ENCODE data around the gene RBM25. TPM values are rescaled to one million over a fixed set of nuclear protein-coding genes. Genes with fewer than 3 reads are reported as not detected.

RBM25 gene
- polyA plus RNA-seq, 1 donor from 2014 or later, result 61.3 TPM

DNA sequence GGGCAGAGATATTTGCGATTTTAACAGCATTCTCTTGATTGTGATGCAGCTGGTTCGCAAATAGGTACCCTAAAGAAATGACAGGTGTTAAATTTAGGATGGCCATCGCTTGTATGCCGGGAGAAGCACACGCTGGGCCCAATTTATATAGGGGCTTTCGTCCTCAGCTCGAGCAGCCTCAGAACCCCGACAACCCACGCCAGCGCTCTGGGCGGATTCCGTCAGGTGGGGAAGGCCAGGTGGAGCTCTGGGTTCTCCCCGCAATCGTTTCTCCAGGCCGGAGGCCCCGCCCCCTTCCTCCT, 77.7 kb downstream of the RBM25 start:
- H3K4me1 Mint-ChIP-seq, result peaks cover 19 to 22% (median 21%) of the 10 kb centered on the region in 3 donors
- no peaks in the 10 kb centered on the region for H3K27me3 Mint-ChIP-seq
- peaks cover 1% of the 10 kb centered on the region for H3K36me3 Mint-ChIP-seq
- H3K4me3 Mint-ChIP-seq, result peak overlapping the region; percentile 93 to 99 (median 96)
- peaks cover 4 to 8% (median 6%) of the 10 kb centered on the region in 3 donors for H3K9me3 Mint-ChIP-seq
- peak overlapping the region; percentile 95 to 99 (median 98) for H3K27ac Mint-ChIP-seq

DNA sequence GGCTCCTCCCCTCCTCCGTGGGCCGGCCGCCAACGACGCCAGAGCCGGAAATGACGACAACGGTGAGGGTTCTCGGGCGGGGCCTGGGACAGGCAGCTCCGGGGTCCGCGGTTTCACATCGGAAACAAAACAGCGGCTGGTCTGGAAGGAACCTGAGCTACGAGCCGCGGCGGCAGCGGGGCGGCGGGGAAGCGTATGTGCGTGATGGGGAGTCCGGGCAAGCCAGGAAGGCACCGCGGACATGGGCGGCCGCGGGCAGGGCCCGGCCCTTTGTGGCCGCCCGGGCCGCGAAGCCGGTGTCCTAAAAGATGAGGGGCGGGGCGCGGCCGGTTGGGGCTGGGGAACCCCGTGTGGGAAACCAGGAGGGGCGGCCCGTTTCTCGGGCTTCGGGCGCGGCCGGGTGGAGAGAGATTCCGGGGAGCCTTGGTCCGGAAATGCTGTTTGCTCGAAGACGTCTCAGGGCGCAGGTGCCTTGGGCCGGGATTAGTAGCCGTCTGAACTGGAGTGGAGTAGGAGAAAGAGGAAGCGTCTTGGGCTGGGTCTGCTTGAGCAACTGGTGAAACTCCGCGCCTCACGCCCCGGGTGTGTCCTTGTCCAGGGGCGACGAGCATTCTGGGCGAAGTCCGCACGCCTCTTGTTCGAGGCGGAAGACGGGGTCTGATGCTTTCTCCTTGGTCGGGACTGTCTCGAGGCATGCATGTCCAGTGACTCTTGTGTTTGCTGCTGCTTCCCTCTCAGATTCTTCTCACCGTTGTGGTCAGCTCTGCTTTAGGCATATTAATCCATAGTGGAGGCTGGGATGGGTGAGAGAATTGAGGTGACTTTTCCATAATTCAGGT, 78.3 kb downstream of the RBM25 start, which contains the start of gene PSEN1:
TSS of gene PSEN1 (plus strand) at position 121 of the 839 bp plus-strand sequence. CDS start 11,513 bp downstream, outside the sequence.
- Mint-ChIP-seq H3K27me3 (no peaks in the 10 kb centered on the region), H3K9me3 (peaks cover 4 to 8% (median 6%) of the 10 kb centered on the region in 3 donors), H3K36me3 (peaks cover 1% of the 10 kb centered on the region), H3K4me1 (peaks cover 19 to 24% (median 22%) of the 10 kb centered on the region in 3 donors), H3K27ac (peak within 1 kb of the TSS; percentile 95 to 99 (median 98)), H3K4me3 (peak within 1 kb of the TSS; percentile 93 to 99 (median 96))

DNA sequence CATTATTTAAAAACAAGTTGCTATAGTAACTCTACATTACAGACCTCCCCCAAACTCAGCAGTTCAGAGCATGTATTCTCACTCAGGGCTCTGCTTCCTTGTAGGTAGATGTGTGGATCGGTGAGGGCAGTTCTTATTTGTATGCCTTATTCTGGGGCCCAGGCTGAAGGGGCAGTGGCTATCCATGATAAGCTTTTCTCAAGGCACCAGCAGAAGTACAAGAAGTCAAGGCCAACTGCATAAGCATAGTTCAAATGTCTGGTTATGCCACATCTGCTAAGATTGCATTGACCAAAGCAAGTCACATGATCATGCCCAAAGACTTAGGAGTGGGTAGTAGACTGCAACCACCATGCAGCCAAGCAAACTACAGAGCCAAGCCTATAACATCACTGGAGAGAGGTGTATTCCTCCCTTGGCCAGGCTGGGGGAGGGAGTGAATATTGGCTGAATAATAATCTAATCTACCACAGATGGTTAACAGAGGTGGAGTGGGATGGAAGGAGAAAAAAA, 82.5 kb downstream of the RBM25 start:
- no peaks in the 10 kb centered on the region for H3K27me3 Mint-ChIP-seq
- H3K9me3 Mint-ChIP-seq, result no peaks in the 10 kb centered on the region
- H3K4me3 Mint-ChIP-seq, result peak overlapping the region in 1 of 4 donors; percentile 58
- peaks cover 31 to 39% (median 32%) of the 10 kb centered on the region in 3 donors for H3K4me1 Mint-ChIP-seq
- peaks cover 1% of the 10 kb centered on the region for H3K36me3 Mint-ChIP-seq
- H3K27ac Mint-ChIP-seq, result peak overlapping the region in 2 of 3 donors; percentile 35 to 36

DNA sequence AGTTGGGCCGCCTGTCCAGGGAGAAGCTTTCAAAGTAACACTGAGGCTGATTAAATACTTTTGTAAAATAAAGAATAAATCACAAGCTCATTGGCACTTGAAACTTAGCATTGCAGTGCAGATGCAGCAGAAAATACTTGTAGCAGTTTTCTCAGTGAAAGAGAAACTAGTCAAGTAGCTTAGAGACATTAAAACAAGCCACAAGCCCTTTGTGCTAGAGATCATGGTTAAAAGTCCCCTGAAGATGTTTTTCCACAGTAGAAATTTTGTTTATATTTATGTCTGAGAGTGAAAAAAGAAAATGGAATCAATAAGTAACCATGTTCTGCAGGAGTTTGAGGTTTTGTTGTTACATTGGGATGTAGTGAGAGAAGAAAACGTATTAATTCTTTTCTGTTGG, 83.9 kb downstream of the RBM25 start:
- peaks cover 22 to 35% (median 30%) of the 10 kb centered on the region in 3 donors for H3K4me1 Mint-ChIP-seq
- no peaks in the 10 kb centered on the region for H3K27me3 Mint-ChIP-seq
- no peaks in the 10 kb centered on the region for H3K9me3 Mint-ChIP-seq
- H3K27ac Mint-ChIP-seq, result peak overlapping the region in 2 of 3 donors; percentile 36 to 71
- H3K4me3 Mint-ChIP-seq, result peak overlapping the region in 1 of 4 donors; percentile 72
- H3K36me3 Mint-ChIP-seq, result peaks cover 1% of the 10 kb centered on the region

DNA sequence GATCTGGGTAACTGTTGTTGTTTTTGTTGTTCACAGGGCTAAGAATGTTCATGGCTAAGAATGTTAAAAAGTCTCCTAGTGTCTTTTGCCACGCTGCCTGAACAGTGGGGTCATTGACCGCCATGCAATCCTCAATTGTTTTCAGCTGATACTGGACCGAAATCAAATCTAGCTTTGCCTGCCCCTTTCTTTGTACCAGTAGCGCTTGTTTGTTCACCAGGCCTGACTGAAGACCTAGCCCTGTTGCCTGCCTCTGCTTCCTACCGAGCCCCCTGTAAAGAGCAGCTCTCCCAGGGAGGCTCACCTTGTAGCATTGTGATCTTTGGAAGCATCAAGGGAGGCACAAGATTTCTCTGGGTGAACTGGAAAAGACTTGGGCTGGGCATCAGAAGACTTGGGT, 84.7 kb downstream of the RBM25 start:
- Mint-ChIP-seq H3K4me1 (peaks cover 19 to 31% (median 26%) of the 10 kb centered on the region in 3 donors), H3K4me3 (peak overlapping the region in 1 of 4 donors; percentile 36), H3K27me3 (no peaks in the 10 kb centered on the region), H3K36me3 (no peaks in the 10 kb centered on the region), H3K27ac (peak overlapping the region in 2 of 3 donors; percentile 36 to 71), H3K9me3 (no peaks in the 10 kb centered on the region)

DNA sequence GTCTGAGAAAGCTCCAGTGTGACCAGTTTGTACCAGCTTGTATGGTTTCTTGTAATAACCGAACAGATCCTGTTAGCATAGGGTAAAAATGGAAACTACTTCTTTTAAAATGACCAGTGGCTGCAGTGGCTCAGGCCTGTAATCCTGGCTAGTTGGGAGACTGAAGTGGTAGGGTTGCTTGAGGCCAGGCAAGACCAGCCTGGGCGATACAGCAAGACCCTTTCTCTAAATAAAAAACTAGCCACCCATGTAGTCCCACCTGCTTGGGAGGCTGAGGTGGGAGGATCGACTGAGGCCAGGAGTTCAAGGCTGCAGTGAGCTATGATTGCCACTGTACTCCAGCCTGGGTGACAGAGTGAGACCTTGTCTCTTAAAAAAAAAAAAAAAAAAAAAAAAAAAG, 85.3 kb downstream of the RBM25 start:
- Mint-ChIP-seq H3K27ac (peak overlapping the region in 2 of 3 donors; percentile 36), H3K36me3 (no peaks in the 10 kb centered on the region), H3K4me1 (peaks cover 19 to 31% (median 26%) of the 10 kb centered on the region in 3 donors), H3K4me3 (peak overlapping the region in 1 of 4 donors; percentile 36), H3K27me3 (no peaks in the 10 kb centered on the region), H3K9me3 (no peaks in the 10 kb centered on the region)

DNA sequence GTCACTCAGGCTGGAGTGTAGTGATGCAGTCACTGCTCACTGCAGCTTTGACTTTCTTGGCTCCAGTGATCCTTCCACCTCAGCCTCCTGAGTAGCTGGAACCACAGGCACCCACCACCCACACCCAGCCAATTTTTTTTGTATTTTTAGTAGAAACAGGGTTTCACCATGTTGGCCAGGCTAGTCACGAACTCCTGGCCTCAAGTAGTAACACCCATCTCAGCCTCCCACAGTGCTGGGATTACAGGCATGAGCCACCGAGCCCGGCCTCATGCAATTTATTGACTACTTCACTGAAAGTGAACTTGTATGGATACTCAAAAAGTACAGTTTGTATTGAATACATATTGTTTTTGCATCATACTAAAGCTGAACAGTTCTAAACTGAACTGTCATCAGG, 87.0 kb downstream of the RBM25 start:
- Mint-ChIP-seq H3K4me3 (no peak overlapping the region), H3K27me3 (no peaks in the 10 kb centered on the region), H3K27ac (peak overlapping the region in 1 of 3 donors; percentile 82), H3K36me3 (no peaks in the 10 kb centered on the region), H3K9me3 (no peaks in the 10 kb centered on the region), H3K4me1 (peaks cover 19 to 27% (median 24%) of the 10 kb centered on the region in 3 donors)

DNA sequence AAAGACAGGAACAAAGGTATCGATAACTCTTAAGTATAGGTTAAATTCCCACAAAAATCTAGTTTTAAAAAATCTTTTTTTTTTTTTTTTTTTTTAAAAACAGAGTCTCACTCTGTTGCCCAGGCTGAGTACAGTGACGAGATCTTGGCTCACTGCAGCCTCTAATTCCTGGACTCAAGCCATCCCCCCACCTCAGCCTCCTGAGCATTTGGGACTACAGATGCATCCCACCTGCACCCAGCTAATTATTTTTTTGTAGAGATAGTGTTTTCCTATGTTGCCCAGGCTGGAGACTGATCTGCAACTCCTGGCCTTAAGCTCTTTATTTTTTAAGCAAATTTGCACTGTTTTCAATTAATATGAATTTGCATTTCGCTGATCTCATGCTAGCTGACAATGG, 87.8 kb downstream of the RBM25 start:
- Mint-ChIP-seq H3K4me1 (peaks cover 17 to 22% (median 17%) of the 10 kb centered on the region in 3 donors), H3K27ac (peak overlapping the region in 1 of 3 donors; percentile 82)

DNA sequence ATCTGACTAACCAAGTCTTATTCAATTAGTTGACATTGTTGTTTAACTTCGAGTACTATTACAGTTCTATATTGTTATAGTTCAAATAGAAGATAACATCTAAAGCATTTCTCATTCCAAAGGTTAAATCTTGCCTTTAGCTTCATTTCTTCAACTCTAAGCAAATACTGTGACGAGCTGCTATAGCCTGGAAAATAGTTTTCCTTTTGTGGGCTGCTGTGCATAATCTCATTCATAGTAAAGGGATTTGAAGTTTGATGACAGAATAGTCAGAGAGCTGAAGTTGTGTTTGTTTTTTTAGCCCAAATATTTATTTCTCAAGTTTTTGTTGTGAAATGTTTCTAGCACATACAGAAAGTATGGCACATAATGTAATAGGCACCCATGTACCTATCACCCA, 91.4 kb downstream of the RBM25 start:
- Mint-ChIP-seq H3K27ac (no peak overlapping the region), H3K4me3 (no peak overlapping the region), H3K4me1 (peaks cover 4 to 6% (median 5%) of the 10 kb centered on the region in 3 donors), H3K36me3 (peaks cover 2% of the 10 kb centered on the region), H3K27me3 (no peaks in the 10 kb centered on the region), H3K9me3 (no peaks in the 10 kb centered on the region)

More for the DNA sequence above, 87.8 kb downstream of the RBM25 start:
- Mint-ChIP-seq H3K4me3 (no peak overlapping the region), H3K36me3 (no peaks in the 10 kb centered on the region), H3K27me3 (no peaks in the 10 kb centered on the region), H3K9me3 (no peaks in the 10 kb centered on the region)

DNA sequence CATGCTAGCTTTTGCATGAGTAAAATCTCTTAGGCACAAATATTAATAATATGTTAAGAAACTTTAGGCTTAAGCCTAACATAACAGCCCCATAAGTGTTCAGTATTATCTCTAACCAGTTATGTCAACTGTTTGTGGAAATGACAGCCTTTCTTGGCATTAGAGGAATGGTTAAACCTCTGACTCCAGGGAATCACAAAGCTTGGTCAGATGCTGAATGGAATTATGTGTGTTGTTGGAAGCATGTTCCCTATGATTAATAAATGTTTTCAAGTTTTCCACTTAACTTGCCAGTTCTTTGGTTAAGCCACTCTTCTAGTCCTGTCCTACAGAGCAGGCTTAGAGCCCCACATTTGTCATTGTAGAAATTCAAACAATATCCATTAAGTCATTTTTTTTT, 94.9 kb downstream of the RBM25 start:
- no peaks in the 10 kb centered on the region for H3K4me1 Mint-ChIP-seq
- H3K27me3 Mint-ChIP-seq, result no peaks in the 10 kb centered on the region
- H3K36me3 Mint-ChIP-seq, result peaks cover 5% of the 10 kb centered on the region
- peak overlapping the region in 1 of 3 donors; percentile 33 for H3K27ac Mint-ChIP-seq
- H3K4me3 Mint-ChIP-seq, result no peak overlapping the region
- no peaks in the 10 kb centered on the region for H3K9me3 Mint-ChIP-seq

DNA sequence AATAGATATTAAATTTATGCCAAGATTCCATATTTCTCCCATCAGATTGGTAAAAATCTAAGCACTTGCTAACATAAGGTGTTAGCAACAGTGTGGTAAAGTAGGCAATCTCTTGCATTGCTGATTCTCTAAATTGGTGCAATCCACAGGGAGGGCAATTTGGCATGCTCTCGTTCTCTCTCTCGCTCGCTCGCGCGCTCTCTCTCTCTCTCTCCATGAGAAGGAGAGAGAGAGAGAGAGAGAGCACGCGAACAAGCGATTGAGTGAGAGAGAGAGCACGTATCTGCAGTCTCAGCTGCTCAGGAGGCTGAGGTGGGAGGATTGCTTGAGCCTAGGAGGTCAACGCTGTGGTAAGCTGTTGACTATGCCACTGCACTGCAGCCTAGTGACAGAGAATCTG, 103.9 kb downstream of the RBM25 start:
- Mint-ChIP-seq H3K27me3 (no peaks in the 10 kb centered on the region), H3K4me3 (no peak overlapping the region), H3K4me1 (peaks cover 0 to 1% (median 1%) of the 10 kb centered on the region in 3 donors), H3K9me3 (no peaks in the 10 kb centered on the region), H3K36me3 (peaks cover 15% of the 10 kb centered on the region), H3K27ac (no peak overlapping the region)

DNA sequence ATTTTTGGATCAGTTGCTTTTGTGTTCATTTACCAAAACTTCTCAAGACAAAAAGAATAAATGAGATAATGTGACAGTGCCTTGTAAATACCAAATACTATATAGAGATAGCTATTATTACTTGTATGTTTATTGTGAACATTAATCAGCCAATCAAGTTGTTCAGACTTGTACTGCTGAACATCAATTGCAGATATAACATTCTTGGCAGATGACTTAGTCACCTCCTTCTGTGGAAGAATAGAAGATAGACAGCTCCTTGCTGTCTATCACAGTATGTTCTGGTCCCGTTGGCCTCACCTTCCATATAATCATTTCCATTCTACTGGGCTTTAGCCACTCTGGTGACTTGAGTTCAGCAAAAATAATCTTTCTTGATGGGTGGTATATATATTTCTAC, 108.1 kb downstream of the RBM25 start:
- H3K36me3 Mint-ChIP-seq, result peaks cover 3% of the 10 kb centered on the region

DNA sequence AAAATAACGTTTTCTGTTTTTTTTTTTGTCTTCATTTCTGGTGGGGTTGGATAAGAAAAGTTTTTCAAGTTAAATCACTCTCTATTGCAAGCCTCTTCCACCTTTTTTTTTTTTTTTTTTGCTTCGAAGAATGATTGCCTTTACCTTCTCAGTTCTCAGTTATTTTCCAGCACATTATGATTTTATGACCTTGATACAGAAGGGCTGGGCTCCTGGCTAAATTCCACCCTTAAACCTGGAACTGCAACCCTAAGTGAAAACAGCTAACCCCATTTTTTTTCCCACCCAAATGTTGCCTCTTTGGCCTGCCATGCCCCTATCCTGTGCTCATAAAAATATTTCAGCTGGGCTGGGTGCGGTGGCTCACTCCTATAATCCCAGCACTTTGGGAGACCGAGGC, 109.4 kb downstream of the RBM25 start:
- Mint-ChIP-seq H3K9me3 (no peaks in the 10 kb centered on the region), H3K4me1 (peaks cover 0 to 1% (median 0%) of the 10 kb centered on the region in 3 donors), H3K36me3 (peaks cover 3% of the 10 kb centered on the region), H3K27ac (no peak overlapping the region), H3K4me3 (no peak overlapping the region), H3K27me3 (no peaks in the 10 kb centered on the region)

More for the DNA sequence above, 108.1 kb downstream of the RBM25 start:
- no peak overlapping the region for H3K27ac Mint-ChIP-seq
- H3K9me3 Mint-ChIP-seq, result no peaks in the 10 kb centered on the region
- peaks cover 0 to 1% (median 0%) of the 10 kb centered on the region in 3 donors for H3K4me1 Mint-ChIP-seq
- no peak overlapping the region for H3K4me3 Mint-ChIP-seq
- no peaks in the 10 kb centered on the region for H3K27me3 Mint-ChIP-seq

DNA sequence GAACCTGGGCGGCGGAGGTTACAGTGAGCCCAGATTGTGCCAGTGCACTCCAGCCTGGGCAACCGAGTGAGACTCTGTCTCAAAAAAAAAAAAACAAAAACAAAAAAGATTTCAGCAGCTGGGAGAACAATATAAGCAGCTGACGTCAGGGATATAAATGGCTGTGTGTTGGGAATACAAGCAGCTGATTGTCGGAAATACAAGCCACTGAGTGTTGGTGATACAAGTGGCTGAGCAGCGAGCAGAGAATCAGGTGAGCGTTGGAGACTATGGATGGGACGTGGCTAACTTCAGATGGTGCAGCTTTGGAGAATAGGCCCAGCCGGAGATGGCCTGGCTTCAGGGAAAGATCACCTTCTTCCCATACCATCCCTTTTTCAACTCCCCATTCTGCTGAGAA, 109.9 kb downstream of the RBM25 start:
- peaks cover 0 to 1% (median 0%) of the 10 kb centered on the region in 3 donors for H3K4me1 Mint-ChIP-seq
- H3K4me3 Mint-ChIP-seq, result no peak overlapping the region
- H3K36me3 Mint-ChIP-seq, result peaks cover 3% of the 10 kb centered on the region
- H3K27me3 Mint-ChIP-seq, result no peaks in the 10 kb centered on the region
- no peaks in the 10 kb centered on the region for H3K9me3 Mint-ChIP-seq
- H3K27ac Mint-ChIP-seq, result no peak overlapping the region

DNA sequence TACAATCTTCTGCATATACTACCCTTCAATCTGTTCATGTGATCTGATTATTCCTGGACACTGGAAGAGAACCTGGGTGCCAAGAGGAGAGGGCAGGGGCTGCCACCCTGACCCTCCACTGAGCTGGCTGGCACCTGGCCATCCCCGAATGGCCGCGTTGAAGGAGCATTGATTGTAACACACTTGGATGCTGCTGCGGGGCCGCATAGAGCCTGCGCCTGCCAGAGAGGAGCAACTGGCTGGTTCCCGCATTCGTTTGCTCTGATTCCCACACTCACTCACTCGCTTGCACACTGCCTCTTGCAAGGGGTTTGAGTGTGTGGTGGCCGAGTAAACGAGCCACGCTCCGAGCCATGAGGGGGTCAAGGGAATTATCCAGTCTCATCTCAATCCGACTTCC, 110.4 kb downstream of the RBM25 start:
- Mint-ChIP-seq H3K4me1 (peaks cover 0 to 1% (median 0%) of the 10 kb centered on the region in 3 donors), H3K9me3 (no peaks in the 10 kb centered on the region), H3K36me3 (no peaks in the 10 kb centered on the region), H3K27ac (no peak overlapping the region), H3K27me3 (no peaks in the 10 kb centered on the region), H3K4me3 (no peak overlapping the region)
